H1 (cell line): ENCODE measurements around the gene B3GNT2. TPM values are rescaled to one million over a fixed set of nuclear protein-coding genes. Genes with fewer than 3 reads are reported as not detected.

Source experiments
- PHF8 ChIP-seq: fragments of 200-600 bp; sonication (generic); conservative IDR thresholded peaks from 2 replicates; pipeline ENCODE4 v1.7.1; 2012; ENCODE audit warnings: low read depth, mild to moderate bottlenecking, inconsistent platforms, low read length, moderate library complexity
- RFX5 ChIP-seq: IDR thresholded peaks from 2 replicates; pipeline ENCODE4 v1.6.1; 2011; ENCODE audit warnings: low read depth, low read length, improper control_type of control experiment, borderline replicate concordance
- RNF2 ChIP-seq: fragments of 200-900, 300-1000 bp; sonication (generic); IDR thresholded peaks from 2 replicates; pipeline ENCODE4 v1.7.1; 2016; ENCODE audit warnings: borderline replicate concordance, low read depth, mild to moderate bottlenecking, antibody characterized with exemption, low read length; ENCODE audit not compliant: poor library complexity, severe bottlenecking; ENCODE audit errors: missing control alignments
- polyA plus RNA-seq, 7 experiments: library from polyadenylated mRNA; depleted of rRNA in 3 of 7; stranded (reverse) in 5 of 7; unstranded in 2 of 7; fragments of >200 nt in 5 of 7; fragments of 200-250 nt in 2 of 7; gene quantifications; 1 replicate in 5 of 7; 2 replicates in 1 of 7; 4 replicates in 1 of 7; pipeline versions ENCODE4 v1.2.1 to v1.2.3, GENCODE V29; 2011 to 2013; ENCODE audit warnings: missing spikeins in 2 of 7, mixed read lengths in 2 of 7
- total RNA-seq: library from RNA; stranded (reverse); fragmentation: NEBNext Ultra II Directional; extraction: Animal tissue kit (Norgen Biotek cat#: 25700); gene quantifications from 2 replicates; pipeline ENCODE4 v1.2.1, GENCODE V29; 2021

B3GNT2 gene
- total and polyA plus RNA-seq, 2 of the 8 experiments (the other 6 are each of a cell fraction or from before 2014, with no cell fraction given), result 20.1 to 40.8 TPM

GRCh38 chr2:62250239-62250638, 54.3 kb downstream of the B3GNT2 start (continued):
- TF ChIP-seq RFX5, result no peak
- no peak for TF ChIP-seq RNF2
- TF ChIP-seq PHF8, result no peak
